Right lobe of liver (tissue), 4 donors: ENCODE measurements around the gene NFAT5.

Experiments
- POLR2A ChIP-seq: fragments of 450-650 bp; IDR thresholded peaks from one replicate; pipeline ENCODE4 v1.6.1; 2017; ENCODE audit warnings: antibody characterized with exemption, mild to moderate bottlenecking
- TF ChIP-seq, protein P1 (sequence below), 4 donors: fragments of 200-600 bp in 3 of 4; fragments of 450-650 bp in 1 of 4; IDR thresholded peaks; one replicate each; pipeline versions ENCODE4 v1.5.1 to v1.8.0; 2016 to 2022; ENCODE audit warnings: antibody characterized with exemption in 4 of 4, mild to moderate bottlenecking in 2 of 4
- donor health status: DM: no; HTN: no; CAD: no.
- donor health status: DM: no; HTN: no; CAD: no.
- donor health status: DM: no; HTN: yes; CAD: no.

DNA sequence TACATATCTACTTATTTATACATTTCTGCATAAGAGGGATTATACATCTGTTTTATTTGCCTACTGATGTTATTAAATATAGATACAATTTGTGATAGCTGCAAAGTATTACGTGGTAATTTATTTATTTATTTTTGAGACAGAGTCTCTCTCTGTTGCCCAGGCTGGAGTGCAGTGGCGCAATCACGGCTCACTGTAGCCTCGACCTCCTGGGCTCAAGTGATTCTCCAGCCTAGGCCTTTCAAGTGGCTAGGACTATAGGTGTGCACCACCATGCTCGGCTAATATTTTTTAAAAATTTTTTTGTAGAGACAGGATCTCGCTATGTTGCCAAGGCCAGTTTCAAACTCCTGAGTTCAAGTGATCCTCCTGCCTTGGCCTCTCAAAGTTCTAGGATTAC, 35.5 kb downstream of the NFAT5 start:
- TF ChIP-seq, protein P1, sequence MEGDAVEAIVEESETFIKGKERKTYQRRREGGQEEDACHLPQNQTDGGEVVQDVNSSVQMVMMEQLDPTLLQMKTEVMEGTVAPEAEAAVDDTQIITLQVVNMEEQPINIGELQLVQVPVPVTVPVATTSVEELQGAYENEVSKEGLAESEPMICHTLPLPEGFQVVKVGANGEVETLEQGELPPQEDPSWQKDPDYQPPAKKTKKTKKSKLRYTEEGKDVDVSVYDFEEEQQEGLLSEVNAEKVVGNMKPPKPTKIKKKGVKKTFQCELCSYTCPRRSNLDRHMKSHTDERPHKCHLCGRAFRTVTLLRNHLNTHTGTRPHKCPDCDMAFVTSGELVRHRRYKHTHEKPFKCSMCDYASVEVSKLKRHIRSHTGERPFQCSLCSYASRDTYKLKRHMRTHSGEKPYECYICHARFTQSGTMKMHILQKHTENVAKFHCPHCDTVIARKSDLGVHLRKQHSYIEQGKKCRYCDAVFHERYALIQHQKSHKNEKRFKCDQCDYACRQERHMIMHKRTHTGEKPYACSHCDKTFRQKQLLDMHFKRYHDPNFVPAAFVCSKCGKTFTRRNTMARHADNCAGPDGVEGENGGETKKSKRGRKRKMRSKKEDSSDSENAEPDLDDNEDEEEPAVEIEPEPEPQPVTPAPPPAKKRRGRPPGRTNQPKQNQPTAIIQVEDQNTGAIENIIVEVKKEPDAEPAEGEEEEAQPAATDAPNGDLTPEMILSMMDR (IDR thresholded peaks at IDR 0.05) = no peak
- TF ChIP-seq POLR2A = no peak
